Stomach (tissue), 4 donors: ENCODE measurements around the gene AFF4.

Experiments
- POLR2A ChIP-seq, 4 donors: fragments of 450-650 bp; IDR thresholded peaks; one replicate each; pipeline ENCODE4 v1.6.1; 2016; ENCODE audit warnings: antibody characterized with exemption in 4 of 4, control low read depth in 2 of 4, mild to moderate bottlenecking in 1 of 4, moderate library complexity in 1 of 4
- POLR2AphosphoS5 ChIP-seq, 3 donors: sonication (generic); formaldehyde crosslinking; IDR thresholded peaks; one replicate each; pipeline ENCODE4 v1.6.1; 2016; ENCODE audit warnings: antibody characterized with exemption in 3 of 3
- TF ChIP-seq, protein P1 (sequence below), 7 experiments: fragments of 450-650 bp in 4 of 7; fragments of 200-600 bp in 3 of 7; sonication (generic) in 3 of 7; IDR thresholded peaks; one replicate each; pipeline ENCODE4 v1.5.1; 2016 to 2019; ENCODE audit warnings: antibody characterized with exemption in 7 of 7, control low read depth in 2 of 7, mild to moderate bottlenecking in 1 of 7

DNA sequence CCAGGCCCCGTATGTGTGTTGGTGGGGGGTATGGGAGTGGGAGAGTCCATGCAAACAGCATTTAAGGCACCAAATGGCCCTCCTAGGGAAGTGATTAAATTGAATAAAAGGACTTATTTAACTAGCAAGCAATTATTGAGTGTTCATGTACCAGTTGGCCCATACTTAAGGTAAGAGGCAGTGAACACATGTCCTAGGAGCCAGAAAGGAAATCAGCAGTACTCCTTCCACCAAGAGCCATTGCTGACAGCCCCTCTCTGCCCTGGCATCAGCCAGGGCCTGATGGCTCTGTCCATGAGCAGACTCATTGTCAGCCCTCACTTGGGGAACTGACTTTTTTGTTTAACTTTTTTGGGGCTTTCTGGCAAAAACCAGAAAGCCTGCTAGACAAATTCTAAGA lies 122.5 kb downstream of the AFF4 start:
- TF ChIP-seq POLR2AphosphoS5 (IDR thresholded peaks at IDR 0.05): no peak
- TF ChIP-seq, protein P1, sequence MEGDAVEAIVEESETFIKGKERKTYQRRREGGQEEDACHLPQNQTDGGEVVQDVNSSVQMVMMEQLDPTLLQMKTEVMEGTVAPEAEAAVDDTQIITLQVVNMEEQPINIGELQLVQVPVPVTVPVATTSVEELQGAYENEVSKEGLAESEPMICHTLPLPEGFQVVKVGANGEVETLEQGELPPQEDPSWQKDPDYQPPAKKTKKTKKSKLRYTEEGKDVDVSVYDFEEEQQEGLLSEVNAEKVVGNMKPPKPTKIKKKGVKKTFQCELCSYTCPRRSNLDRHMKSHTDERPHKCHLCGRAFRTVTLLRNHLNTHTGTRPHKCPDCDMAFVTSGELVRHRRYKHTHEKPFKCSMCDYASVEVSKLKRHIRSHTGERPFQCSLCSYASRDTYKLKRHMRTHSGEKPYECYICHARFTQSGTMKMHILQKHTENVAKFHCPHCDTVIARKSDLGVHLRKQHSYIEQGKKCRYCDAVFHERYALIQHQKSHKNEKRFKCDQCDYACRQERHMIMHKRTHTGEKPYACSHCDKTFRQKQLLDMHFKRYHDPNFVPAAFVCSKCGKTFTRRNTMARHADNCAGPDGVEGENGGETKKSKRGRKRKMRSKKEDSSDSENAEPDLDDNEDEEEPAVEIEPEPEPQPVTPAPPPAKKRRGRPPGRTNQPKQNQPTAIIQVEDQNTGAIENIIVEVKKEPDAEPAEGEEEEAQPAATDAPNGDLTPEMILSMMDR (IDR thresholded peaks at IDR 0.05): no peak
- no peak for TF ChIP-seq POLR2A (IDR thresholded peaks at IDR 0.05)
